Neural crest cell (in vitro differentiated cells): ENCODE data around the gene GRM4. TPM values are rescaled to one million over a fixed set of nuclear protein-coding genes. Genes with fewer than 3 reads are reported as not detected.

Experiments used
- DNase-seq: peaks from one replicate; pipeline ENCODE4 v3.0.0; 2021; ENCODE audit warnings: low read depth, mixed read lengths, low spot score
- H3K27ac Mint-ChIP-seq: one replicate; pipeline ENCODE4 v1.8.0; 2021; ENCODE audit warnings: mild to moderate bottlenecking, mixed read lengths; ENCODE audit not compliant: unreplicated experiment
- H3K27me3 Mint-ChIP-seq: 2 replicates; pipeline ENCODE4 v1.8.0; 2021; ENCODE audit warnings: low read depth, mild to moderate bottlenecking, mixed read lengths
- H3K36me3 Mint-ChIP-seq: 2 replicates; pipeline ENCODE4 v1.8.0; 2021; ENCODE audit warnings: low read depth, mild to moderate bottlenecking, mixed read lengths
- H3K4me1 Mint-ChIP-seq: 2 replicates; pipeline ENCODE4 v1.8.0; 2021; ENCODE audit warnings: mixed read lengths
- H3K4me3 Mint-ChIP-seq: one replicate; pipeline ENCODE4 v1.8.0; 2021; ENCODE audit warnings: mild to moderate bottlenecking, mixed read lengths
- H3K9me3 Mint-ChIP-seq: 2 replicates; pipeline ENCODE4 v1.8.0; 2021; ENCODE audit warnings: mixed read lengths
- total RNA-seq: library from RNA; stranded (reverse); gene quantifications from 2 replicates; pipeline ENCODE4 v1.2.1, GENCODE V29; 2021
- TF ChIP-seq, protein P1 (sequence below): fragments of 200-600 bp; sonication (generic); conservative IDR thresholded peaks from 2 replicates; pipeline ENCODE4 v1.5.0; 2021; ENCODE audit warnings: antibody characterized with exemption, mild to moderate bottlenecking

GRM4 gene
- total RNA-seq, 1 donor from 2014 or later, result not detected

DNA sequence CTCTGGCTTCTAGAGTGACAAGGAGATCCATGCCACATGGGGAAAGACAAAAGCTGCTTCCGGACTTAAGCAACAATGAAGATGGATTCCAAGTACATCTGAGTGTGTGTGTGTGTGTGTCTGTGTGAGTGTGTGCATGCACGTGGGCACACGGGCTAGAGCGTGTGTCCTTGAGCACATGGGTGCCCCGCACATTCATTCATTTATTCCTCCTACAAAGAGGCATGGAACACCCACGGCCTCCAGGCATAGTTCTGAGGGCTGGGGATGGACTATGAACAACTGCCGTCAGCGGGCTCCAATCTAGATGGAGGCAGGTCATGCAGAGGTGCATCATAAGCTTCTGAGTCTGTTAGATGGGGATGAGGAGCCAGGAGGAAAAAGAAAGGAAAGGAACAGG, 49.1 kb downstream of the GRM4 start:
- Mint-ChIP-seq H3K4me1 (no peaks in the 10 kb centered on the region), H3K9me3 (no peaks in the 10 kb centered on the region), H3K27ac (peak overlapping the region; percentile 16), H3K27me3 (peaks cover 5% of the 10 kb centered on the region), H3K4me3 (no peak overlapping the region), H3K36me3 (no peaks in the 10 kb centered on the region)
- no peak for DNase-seq
- TF ChIP-seq, protein P1, sequence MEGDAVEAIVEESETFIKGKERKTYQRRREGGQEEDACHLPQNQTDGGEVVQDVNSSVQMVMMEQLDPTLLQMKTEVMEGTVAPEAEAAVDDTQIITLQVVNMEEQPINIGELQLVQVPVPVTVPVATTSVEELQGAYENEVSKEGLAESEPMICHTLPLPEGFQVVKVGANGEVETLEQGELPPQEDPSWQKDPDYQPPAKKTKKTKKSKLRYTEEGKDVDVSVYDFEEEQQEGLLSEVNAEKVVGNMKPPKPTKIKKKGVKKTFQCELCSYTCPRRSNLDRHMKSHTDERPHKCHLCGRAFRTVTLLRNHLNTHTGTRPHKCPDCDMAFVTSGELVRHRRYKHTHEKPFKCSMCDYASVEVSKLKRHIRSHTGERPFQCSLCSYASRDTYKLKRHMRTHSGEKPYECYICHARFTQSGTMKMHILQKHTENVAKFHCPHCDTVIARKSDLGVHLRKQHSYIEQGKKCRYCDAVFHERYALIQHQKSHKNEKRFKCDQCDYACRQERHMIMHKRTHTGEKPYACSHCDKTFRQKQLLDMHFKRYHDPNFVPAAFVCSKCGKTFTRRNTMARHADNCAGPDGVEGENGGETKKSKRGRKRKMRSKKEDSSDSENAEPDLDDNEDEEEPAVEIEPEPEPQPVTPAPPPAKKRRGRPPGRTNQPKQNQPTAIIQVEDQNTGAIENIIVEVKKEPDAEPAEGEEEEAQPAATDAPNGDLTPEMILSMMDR, result no peak

DNA sequence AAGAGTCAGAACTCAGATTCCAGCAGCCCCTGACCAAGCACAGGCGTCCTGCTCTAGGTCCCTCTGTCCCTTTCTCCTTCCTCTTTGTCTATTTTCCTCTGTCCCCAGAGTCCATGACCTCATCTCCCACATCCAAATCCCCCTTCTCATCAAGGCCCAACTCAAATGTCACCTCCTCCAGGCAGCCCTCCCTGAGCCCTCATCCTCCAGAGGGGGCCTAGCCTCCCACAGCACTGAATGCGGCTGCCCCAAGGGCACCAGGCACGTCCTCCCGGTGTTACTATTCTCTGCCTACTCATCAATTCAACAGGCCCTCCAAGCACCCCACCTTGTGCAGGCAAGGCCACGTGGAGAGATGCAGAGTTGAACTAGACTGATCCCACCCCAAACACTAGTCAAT, 49.7 kb downstream of the GRM4 start:
- TF ChIP-seq, protein P1, result no peak
- no peak for DNase-seq
- no peak overlapping the region for H3K27ac Mint-ChIP-seq
- H3K27me3 Mint-ChIP-seq, result peaks cover 5% of the 10 kb centered on the region
- H3K36me3 Mint-ChIP-seq, result no peaks in the 10 kb centered on the region
- H3K4me3 Mint-ChIP-seq, result no peak overlapping the region
- no peaks in the 10 kb centered on the region for H3K4me1 Mint-ChIP-seq
- no peaks in the 10 kb centered on the region for H3K9me3 Mint-ChIP-seq

DNA sequence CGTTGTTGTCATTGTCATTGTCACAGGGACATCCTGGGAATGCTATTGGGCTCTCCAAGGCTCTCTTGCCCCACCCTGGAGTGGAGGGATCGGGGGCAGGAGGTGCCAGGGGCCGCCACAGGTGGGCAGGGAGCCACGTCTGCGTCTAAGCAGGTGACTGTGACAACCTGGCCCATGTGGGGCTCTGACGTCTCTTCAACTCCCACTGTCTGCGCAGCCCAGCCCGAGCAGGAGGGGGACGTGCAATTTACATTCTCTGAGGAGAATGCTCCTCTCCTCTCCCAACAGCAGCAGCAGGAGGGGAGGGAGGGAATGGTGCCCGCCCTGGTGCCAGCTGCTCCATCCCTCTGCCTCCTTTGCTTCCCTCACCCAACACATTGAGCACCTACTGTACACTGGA, 50.1 kb downstream of the GRM4 start:
- TF ChIP-seq, protein P1, result no peak
- DNase-seq, result no peak
- peaks cover 5% of the 10 kb centered on the region for H3K27me3 Mint-ChIP-seq
- no peaks in the 10 kb centered on the region for H3K4me1 Mint-ChIP-seq
- no peaks in the 10 kb centered on the region for H3K36me3 Mint-ChIP-seq
- no peaks in the 10 kb centered on the region for H3K9me3 Mint-ChIP-seq
- no peak overlapping the region for H3K27ac Mint-ChIP-seq
- no peak overlapping the region for H3K4me3 Mint-ChIP-seq

DNA sequence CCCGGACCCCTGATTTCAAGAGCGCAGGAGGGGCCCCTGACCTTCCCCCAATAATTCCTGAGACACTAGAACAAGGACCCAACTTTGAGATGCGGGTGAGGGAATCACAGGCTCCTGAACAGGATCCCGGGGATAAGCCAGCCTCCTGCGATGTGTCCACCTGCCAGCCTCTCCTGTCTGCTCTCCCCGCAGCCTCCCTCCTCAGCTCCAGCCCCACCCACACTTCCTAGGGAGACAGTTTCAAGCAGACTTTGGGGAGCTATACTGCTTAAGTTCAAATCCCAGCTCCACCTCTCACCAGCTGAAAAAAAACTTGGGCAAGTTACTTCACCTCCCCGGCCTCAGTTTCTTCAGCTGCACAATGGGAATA, 50.8 kb downstream of the GRM4 start:
- Mint-ChIP-seq H3K27me3 (peaks cover 5% of the 10 kb centered on the region), H3K27ac (no peak overlapping the region), H3K4me3 (no peak overlapping the region), H3K9me3 (no peaks in the 10 kb centered on the region), H3K4me1 (no peaks in the 10 kb centered on the region), H3K36me3 (no peaks in the 10 kb centered on the region)
- no peak for DNase-seq
- TF ChIP-seq, protein P1, result no peak

DNA sequence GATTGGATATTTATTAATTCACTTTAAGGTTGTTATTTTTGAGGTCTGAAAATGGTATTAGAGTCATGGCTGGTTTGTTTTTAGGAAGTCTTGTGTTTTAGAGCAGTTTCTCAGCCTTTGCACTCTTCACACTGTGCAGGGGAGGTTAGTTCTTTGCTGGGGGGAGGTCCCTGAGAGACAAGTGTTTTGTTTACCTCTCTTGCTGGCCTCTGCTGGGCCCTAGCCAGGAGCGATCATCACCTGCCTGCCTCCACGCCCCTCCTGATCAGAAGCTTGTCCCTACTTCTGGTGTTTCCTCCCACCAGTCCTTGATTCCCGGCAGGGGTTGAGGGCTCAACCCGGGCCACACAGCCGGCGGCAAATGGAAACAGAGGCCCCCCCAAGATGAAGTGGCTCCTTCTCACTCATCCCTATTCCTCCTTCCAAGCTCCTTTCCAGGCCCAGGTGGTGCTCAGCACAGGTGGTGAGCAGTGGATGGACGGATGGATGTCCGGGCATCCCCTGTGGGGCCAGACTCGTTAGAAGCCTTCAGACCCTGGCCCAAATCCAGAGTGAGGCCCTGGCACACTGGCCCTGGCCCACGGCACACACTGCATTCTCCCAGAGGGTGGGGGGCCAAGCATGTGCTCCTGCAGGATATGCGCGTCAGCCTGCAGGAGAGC, 51.3 kb downstream of the GRM4 start:
- Mint-ChIP-seq H3K36me3 (no peaks in the 10 kb centered on the region), H3K4me3 (no peak overlapping the region), H3K4me1 (no peaks in the 10 kb centered on the region), H3K27me3 (peaks cover 5% of the 10 kb centered on the region), H3K9me3 (no peaks in the 10 kb centered on the region), H3K27ac (no peak overlapping the region)
- TF ChIP-seq, protein P1, result no peak
- no peak for DNase-seq
